ENCODE results near the gene GOLGA6L10. TPM values are rescaled to one million over a fixed set of nuclear protein-coding genes. Genes with fewer than 3 reads are reported as not detected.
"Not testable (repeated sequence)": the region's sequence is repeated elsewhere in the genome, so short reads cannot be mapped to it uniquely, and the experiment has no call there.

The GOLGA6L10 gene
- polyA plus RNA-seq, 1 donor: 7.8 TPM

DNA sequence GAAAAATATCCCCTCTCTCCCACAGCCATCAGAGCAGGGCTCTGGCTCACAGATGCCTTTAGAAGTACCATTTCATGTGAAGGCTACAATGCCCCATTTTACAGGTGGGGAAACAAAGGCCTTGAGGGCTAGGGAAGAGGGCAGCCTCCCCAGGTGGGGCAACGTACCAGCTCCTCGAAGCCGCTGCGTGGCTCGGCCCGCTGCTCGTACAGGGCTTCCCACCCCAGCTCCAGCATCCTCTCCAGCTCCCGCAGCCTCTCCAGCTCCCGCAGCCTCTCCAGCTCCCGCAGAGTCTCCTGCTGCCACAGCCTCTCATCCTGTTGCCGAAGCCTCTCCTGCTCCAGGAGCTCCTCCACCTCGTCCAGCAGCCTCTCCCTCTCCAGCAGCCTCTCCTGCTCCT, 4.9 kb downstream of the GOLGA6L10 start:
- DNase-seq: not testable (repeated sequence)

DNA sequence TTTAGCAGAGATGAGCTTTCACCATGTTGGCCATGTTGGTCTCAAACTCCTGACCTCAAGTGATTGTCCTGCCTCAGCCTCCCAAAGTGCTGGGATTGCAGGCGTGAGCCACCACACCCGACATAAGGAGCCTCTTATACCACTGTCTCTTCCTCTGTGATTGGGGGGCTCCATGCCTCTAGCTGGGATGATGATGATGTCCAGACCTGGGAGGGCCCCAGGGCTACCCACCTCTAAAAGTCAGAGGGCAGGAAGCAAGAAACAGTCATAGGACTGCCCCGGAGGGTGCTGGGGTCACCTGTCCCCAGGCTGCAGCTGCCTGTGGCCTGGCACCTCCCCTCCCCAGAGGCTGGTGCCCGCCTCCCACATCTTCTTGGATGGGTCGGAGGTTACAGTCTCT, 5.4 kb downstream of the GOLGA6L10 start:
- DNase-seq: not testable (repeated sequence)

DNA sequence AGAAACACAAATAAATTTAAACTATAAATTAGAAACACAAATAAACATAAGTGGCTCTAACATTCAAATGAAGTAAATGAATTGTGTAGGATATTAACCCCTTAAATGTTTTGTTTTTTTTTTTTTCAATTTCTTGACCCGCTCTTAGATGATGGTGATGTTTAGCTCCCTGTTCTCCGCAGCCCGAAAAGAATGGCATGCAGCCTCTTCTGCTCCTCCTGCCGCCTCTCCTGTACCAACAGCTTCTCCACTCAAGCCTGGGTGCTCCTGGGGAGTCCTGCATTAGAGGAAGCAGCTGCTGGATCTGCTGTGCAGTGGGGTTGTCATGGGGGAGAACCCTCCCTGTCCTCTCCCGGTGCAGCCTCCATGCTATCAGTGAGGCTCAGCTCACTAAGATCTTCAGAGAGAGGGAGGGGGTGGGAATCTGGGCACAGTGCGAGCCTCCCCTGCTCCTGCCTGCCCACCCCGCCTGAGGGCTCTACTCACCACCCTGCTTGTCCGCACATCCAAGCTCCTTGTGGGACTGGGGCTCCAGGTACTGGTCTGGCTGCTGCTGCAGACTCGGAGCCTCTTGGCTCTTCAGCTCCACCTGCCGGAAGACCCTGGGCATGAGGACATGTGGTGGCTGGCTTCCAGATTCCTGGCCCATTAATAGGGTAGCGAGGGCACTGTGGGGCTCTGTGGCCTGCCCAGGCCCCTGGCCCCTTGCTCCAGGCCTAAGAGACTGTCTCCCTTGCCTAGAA, 6.5 kb downstream of the GOLGA6L10 start:
- DNase-seq: not testable (repeated sequence)

GRCh38 chr15:82338573-82338972, 10.7 kb downstream of the GOLGA6L10 start:
- DNase-seq: not testable (repeated sequence)

DNA sequence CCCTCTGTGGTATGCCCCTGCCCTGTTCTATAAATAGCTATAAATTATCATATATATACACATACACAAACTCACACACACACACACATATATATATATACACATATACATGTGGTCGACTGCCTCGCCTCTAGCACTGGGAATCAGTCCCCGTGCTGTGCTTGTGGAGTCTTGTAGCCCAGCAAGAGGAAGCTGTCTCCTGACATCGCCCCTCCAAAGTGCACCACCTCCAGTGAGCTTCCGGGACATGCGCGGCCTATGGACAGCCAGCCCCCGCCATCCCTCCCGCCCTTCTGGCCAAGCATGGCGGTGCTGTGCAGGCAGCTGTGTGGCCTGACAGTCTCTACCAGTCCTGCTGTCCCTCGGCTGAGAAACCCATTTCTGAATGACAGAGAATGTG, 11.2 kb downstream of the GOLGA6L10 start:
- DNase-seq: not testable (repeated sequence)

GRCh38 chr15:82337051-82337450, 12.2 kb downstream of the GOLGA6L10 start:
- DNase-seq: not testable (repeated sequence)

GRCh38 chr15:82336180-82336647, 13.1 kb downstream of the GOLGA6L10 start:
- DNase-seq: not testable (repeated sequence)

DNA sequence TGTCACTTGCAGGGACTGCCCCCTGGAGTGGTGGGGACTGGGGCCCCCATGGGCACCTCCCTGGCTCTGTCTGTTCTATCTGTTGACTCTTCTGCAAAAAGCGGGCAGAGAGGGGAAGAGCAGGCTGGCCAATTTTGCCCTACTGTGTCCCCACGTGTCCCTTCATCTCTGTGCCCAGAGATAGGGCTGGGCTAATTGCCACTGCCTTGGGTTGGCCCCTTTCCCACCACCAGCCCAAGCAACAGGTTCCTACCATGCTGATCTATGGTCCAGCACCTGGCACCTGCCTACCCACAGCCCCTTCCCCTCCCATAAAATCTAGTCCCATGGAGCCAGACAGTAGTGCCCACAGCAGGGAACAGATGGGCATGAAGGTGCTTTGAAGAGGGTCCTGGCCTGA, 14.3 kb downstream of the GOLGA6L10 start:
- not testable (repeated sequence) for DNase-seq

GRCh38 chr15:82334554-82334932, 14.7 kb downstream of the GOLGA6L10 start:
- DNase-seq: not testable (repeated sequence)

DNA sequence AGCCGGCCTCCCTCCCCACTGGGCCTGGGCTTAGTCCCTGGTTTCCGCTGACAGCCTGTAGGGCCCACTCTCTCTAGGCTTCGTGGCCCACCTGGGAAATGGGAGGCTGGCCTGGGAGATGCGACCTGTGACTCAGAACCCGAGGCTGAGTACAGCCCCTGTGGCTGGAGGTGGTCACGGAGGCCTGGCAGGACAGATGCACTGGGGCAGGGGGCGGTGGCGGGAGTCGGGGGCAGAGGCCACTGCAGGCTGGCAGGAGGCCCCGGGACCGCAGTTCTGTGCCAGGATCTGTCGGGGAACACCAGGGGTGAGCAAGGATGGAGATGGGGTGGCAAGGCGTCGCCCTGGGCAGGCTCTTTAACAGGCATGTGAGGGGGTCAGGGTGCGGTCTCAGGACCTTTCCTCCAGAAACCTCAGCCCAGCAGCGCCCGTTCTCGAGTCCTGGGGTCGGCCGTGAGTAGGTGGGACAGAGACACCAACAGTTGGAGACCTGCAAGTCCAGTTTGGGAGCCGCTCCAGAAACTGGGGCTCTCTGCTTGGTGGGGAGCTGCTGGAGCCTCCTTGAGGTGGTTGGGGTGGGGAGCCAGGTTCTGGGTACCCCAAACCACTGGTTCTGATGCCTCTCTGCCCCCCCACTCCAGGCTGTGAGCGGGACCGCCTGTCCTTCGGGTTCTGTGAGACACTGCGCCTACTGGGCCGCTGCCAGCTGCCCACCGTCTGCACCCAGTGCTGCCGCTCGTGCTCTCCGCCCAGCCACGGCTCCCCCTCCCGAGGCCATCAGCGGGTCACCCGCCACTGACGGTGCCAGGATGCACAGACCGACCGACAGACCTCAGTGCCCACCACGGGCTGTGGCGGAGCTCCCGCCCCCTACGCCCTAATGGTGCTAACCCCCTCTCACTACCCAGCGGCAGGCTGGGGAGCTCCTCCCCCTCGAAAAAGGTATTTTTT, 15.4 kb downstream of the GOLGA6L10 start:
- DNase-seq: not testable (repeated sequence)

- not testable (repeated sequence) for DNase-seq
Measured at GRCh38 chr15:82332711-82333602, 16.3 kb downstream of the GOLGA6L10 start.

DNA sequence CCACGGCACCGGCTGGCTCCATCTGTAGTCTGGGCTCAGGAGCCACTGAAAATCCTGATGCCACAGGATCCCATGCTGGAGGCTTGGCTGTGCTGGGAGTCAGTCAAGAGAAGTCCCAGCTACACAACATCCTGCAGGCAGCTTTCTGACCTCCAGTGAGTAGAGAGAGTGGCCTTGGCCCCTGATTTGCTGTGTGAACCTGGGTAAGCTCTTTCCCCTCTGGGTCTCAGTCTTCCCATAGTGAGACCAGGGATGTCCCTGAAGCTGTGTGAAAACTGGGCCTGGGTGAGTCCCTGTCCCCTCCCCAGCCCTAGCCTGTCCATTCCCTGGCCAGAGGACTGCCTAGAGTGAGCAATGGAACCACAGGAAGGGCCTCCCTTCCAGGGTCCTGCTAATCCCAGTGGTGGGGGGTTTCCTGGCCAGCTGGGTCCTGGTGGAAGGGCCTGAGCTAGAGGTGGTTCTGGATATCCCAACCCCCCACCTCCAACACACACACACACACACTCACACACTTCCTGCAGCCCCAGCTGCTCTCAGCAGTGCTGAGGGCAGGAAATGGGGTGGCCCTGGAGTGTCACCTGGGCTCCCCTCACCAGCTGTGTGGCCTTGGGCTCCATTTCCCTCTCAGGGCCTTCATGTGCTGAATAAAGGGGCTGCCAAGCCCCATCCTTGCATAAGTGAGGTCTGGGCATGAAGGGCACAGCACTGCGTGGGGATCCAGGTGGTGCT, 17.5 kb downstream of the GOLGA6L10 start:
- DNase-seq: not testable (repeated sequence)

- not testable (repeated sequence) for DNase-seq
Measured at GRCh38 chr15:82330921-82331320, 18.4 kb downstream of the GOLGA6L10 start.

- DNase-seq: not testable (repeated sequence)
Measured at GRCh38 chr15:82329039-82329438, 20.2 kb downstream of the GOLGA6L10 start.

GRCh38 chr15:82327372-82327771, 21.9 kb downstream of the GOLGA6L10 start:
- not testable (repeated sequence) for DNase-seq

DNA sequence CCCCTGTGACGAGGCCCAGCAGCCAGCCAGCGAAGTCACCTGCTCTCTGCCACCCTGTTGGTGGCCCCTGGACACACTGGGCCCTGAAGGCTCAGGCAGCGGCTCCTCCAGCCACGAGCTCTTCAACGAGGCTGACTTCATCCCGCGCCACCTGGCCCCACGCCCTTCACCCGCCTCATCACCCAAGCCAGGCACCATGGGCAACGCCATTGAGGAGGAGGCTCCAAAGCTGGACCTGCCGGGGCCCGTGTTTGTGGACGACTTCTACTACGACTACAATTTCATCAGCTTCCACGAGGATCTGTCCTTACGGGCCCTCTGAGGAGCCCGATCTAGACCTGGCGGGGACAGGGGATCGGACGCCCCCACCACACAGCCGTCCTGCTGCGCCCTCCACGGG, 22.4 kb downstream of the GOLGA6L10 start:
- not testable (repeated sequence) for DNase-seq

GRCh38 chr15:82325646-82326045, 23.6 kb downstream of the GOLGA6L10 start:
- not testable (repeated sequence) for DNase-seq

DNA sequence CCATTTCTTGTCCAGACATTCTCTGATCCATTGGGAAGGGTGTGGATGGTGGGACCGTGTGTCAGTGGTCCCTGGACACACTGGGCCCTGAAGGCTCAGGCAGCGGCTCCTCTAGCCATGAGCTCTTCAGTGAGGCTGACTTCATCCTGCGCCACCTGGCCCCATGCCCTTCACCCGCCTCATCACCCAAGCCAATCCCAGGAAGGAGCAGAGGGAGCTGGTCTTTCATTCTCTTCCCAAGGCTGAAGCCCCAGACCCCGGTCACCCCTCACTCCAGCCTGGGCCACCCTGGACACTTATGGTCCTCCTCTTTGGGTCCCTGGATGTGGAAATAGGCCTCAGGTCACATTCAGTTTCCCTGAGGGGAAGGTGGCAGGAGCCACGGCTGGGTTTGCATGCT, 24.4 kb downstream of the GOLGA6L10 start:
- not testable (repeated sequence) for DNase-seq

DNA sequence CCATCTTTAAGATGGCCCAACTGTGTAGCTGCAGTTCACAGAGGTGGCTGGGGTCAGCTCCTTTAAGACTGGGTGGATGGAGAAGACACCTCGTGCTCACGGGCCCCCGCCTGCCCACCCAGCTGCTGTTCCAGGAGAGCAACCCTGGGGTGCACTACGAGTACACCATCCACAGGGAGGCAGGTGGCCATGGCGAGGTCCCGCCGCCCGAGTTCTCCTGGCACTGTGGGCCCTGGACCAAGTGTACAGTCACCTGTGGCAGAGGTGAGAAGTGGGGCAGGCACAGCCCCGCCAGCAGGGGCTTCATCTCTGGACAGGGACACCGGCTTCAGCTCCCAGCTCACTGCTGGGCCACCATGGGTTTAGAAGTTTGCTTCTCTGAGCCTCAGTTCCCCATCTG, 26.8 kb downstream of the GOLGA6L10 start:
- DNase-seq: not testable (repeated sequence)

GRCh38 chr15:82320861-82321260, 28.4 kb downstream of the GOLGA6L10 start:
- not testable (repeated sequence) for DNase-seq
